Stimulated activated CD4-positive, alpha-beta T cell treated with anti-CD3 and anti-CD28 coated beads, TNF-alpha, amount 100 ng/mL, for 1 hour (primary cell): ENCODE results near the gene BCAS3.

Experiments used
- DNase-seq, 3 donors: peaks; one replicate each; pipeline ENCODE4 v3.0.0-alpha.2; 2020; ENCODE audit warnings: low read depth in 3 of 3, low spot score in 1 of 3

The BCAS3 gene

GRCh38 chr17:61279476-61280145 lies 602.0 kb downstream of the BCAS3 start:
- no peak for DNase-seq

GRCh38 chr17:61280338-61280737 lies 602.7 kb downstream of the BCAS3 start:
- no peak for DNase-seq

- no peak for DNase-seq
Observed at GRCh38 chr17:61280851-61281250, 603.2 kb downstream of the BCAS3 start.

- no peak for DNase-seq
Observed at GRCh38 chr17:61282377-61282776, 604.7 kb downstream of the BCAS3 start.

- no peak for DNase-seq
Observed at GRCh38 chr17:61283043-61283442, 605.4 kb downstream of the BCAS3 start.

- no peak for DNase-seq
Observed at GRCh38 chr17:61284174-61284573, 606.5 kb downstream of the BCAS3 start.

GRCh38 chr17:61284746-61285145 lies 607.1 kb downstream of the BCAS3 start:
- DNase-seq, result no peak

GRCh38 chr17:61285526-61286320 lies 608.1 kb downstream of the BCAS3 start:
- DNase-seq, result no peak

- no peak for DNase-seq
Observed at GRCh38 chr17:61286449-61286848, 608.8 kb downstream of the BCAS3 start.

GRCh38 chr17:61289408-61290385 lies 612.0 kb downstream of the BCAS3 start:
- DNase-seq, result no peak

- no peak for DNase-seq
Observed at GRCh38 chr17:61291451-61292285, 614.0 kb downstream of the BCAS3 start.

GRCh38 chr17:61294286-61294685 lies 616.6 kb downstream of the BCAS3 start:
- DNase-seq, result no peak

- DNase-seq, result no peak
Observed at GRCh38 chr17:61294777-61295176, 617.1 kb downstream of the BCAS3 start.

GRCh38 chr17:61296058-61296457 lies 618.4 kb downstream of the BCAS3 start:
- no peak for DNase-seq

- no peak for DNase-seq
Observed at GRCh38 chr17:61299517-61300513, 622.2 kb downstream of the BCAS3 start.

GRCh38 chr17:61302953-61303816 lies 625.5 kb downstream of the BCAS3 start:
- no peak for DNase-seq

- DNase-seq, result no peak
Observed at GRCh38 chr17:61303817-61304096, 626.1 kb downstream of the BCAS3 start.

- no peak for DNase-seq
Observed at GRCh38 chr17:61305024-61305423, 627.4 kb downstream of the BCAS3 start.

GRCh38 chr17:61306003-61306402 lies 628.4 kb downstream of the BCAS3 start:
- no peak for DNase-seq
